Glutamatergic neuron (in vitro differentiated cells): Measurements from ENCODE around the gene WNT3. TPM values are rescaled to one million over a fixed set of nuclear protein-coding genes. Genes with fewer than 3 reads are reported as not detected.

Experiments used
- DNase-seq: peaks from one replicate; pipeline ENCODE4 v3.0.0; 2022
- H3K27ac Mint-ChIP-seq: one replicate; pipeline ENCODE4 v1.8.0; 2020; ENCODE audit warnings: mild to moderate bottlenecking, mixed read lengths, inconsistent platforms; ENCODE audit not compliant: unreplicated experiment
- H3K27me3 Mint-ChIP-seq: one replicate; pipeline ENCODE4 v1.8.0; 2020; ENCODE audit warnings: mild to moderate bottlenecking, moderate library complexity, mixed read lengths, inconsistent platforms; ENCODE audit not compliant: unreplicated experiment
- H3K36me3 Mint-ChIP-seq: one replicate; pipeline ENCODE4 v1.8.0; 2020; ENCODE audit warnings: mild to moderate bottlenecking, mixed read lengths, inconsistent platforms; ENCODE audit not compliant: unreplicated experiment
- H3K4me1 Mint-ChIP-seq: one replicate; pipeline ENCODE4 v1.8.0; 2020; ENCODE audit warnings: mild to moderate bottlenecking, low read depth, mixed read lengths, inconsistent platforms; ENCODE audit not compliant: unreplicated experiment
- H3K4me3 Mint-ChIP-seq: one replicate; pipeline ENCODE4 v1.8.0; 2020; ENCODE audit warnings: mild to moderate bottlenecking, mixed read lengths, inconsistent platforms; ENCODE audit not compliant: unreplicated experiment
- H3K9me3 Mint-ChIP-seq: one replicate; pipeline ENCODE4 v1.8.0; 2020; ENCODE audit warnings: mild to moderate bottlenecking, moderate library complexity, mixed read lengths, inconsistent platforms; ENCODE audit not compliant: unreplicated experiment
- total RNA-seq: library from RNA; stranded (reverse); fragmentation: NEBNext Ultra II Directional; extraction: Animal tissue kit (Norgen Biotek cat#: 25700); gene quantifications from one replicate; pipeline ENCODE4 v1.2.1, GENCODE V29; 2021; ENCODE audit not compliant: unreplicated experiment
- TF ChIP-seq, protein P1 (sequence below): fragments of 200-600 bp; sonication (generic); IDR thresholded peaks from one replicate; pipeline ENCODE4 v1.5.0; 2021; ENCODE audit not compliant: partially characterized antibody, unreplicated experiment

Gene WNT3
- total RNA-seq, 1 donor from 2014 or later: 1.7 TPM

DNA sequence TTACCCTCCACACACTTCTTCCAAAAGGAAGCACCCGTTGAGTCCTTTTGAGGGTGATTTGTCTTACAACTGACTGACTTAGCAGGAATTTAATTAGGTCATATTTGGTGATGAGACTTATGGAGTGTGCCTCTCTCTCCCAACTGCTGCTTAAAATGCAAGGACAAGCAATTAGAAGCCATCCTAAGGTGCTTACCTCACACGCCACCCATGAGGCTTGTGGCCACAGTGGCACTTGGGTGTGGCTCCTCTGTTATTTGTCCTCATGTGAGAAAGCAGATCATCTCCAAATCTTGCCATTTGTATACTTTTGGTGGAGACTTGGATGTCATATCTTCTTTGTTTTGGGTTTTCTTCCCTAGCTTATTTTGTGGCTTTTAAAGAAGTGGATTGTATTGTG is 61.6 kb downstream of the WNT3 start:
- no peaks in the 10 kb centered on the region for H3K4me1 Mint-ChIP-seq
- H3K27ac Mint-ChIP-seq: no peak overlapping the region
- H3K9me3 Mint-ChIP-seq: no peaks in the 10 kb centered on the region
- H3K27me3 Mint-ChIP-seq: no peaks in the 10 kb centered on the region
- DNase-seq: no peak
- no peaks in the 10 kb centered on the region for H3K36me3 Mint-ChIP-seq
- TF ChIP-seq, protein P1, sequence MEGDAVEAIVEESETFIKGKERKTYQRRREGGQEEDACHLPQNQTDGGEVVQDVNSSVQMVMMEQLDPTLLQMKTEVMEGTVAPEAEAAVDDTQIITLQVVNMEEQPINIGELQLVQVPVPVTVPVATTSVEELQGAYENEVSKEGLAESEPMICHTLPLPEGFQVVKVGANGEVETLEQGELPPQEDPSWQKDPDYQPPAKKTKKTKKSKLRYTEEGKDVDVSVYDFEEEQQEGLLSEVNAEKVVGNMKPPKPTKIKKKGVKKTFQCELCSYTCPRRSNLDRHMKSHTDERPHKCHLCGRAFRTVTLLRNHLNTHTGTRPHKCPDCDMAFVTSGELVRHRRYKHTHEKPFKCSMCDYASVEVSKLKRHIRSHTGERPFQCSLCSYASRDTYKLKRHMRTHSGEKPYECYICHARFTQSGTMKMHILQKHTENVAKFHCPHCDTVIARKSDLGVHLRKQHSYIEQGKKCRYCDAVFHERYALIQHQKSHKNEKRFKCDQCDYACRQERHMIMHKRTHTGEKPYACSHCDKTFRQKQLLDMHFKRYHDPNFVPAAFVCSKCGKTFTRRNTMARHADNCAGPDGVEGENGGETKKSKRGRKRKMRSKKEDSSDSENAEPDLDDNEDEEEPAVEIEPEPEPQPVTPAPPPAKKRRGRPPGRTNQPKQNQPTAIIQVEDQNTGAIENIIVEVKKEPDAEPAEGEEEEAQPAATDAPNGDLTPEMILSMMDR: no peak
- H3K4me3 Mint-ChIP-seq: no peak overlapping the region

DNA sequence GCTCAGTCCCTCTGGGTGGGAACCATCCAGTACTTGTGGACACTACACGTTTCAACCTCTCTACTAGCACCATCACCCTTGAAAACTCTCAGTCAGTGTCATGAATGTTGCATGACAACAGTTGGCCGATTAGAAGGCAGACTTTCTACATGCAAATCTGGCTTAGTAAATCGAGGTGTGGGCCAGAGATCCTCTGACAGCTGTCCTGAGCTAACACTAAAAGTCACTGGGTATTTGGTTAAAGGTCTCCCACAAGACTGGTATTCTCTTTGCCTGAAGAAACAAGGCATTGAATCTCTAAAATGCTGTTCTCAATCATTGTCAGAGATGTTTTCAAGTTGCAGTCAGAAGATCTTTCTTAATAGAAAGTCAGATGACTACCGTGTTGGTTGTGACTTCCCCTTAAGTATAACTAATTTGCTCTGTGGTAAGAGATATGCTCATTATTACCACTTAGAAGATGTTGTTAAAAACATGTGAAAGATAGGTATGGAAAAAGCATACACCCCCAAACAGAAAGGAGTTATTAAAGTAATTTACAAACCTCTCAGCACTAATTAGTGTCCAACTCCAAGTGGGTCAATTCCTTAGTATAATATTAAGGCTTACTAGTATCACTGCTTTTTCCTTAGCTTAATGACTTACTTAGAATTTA is 62.3 kb downstream of the WNT3 start:
- H3K9me3 Mint-ChIP-seq: no peaks in the 10 kb centered on the region
- DNase-seq: no peak
- no peaks in the 10 kb centered on the region for H3K36me3 Mint-ChIP-seq
- H3K4me3 Mint-ChIP-seq: no peak overlapping the region
- no peaks in the 10 kb centered on the region for H3K27me3 Mint-ChIP-seq
- TF ChIP-seq, protein P1: no peak
- H3K4me1 Mint-ChIP-seq: no peaks in the 10 kb centered on the region
- no peak overlapping the region for H3K27ac Mint-ChIP-seq

DNA sequence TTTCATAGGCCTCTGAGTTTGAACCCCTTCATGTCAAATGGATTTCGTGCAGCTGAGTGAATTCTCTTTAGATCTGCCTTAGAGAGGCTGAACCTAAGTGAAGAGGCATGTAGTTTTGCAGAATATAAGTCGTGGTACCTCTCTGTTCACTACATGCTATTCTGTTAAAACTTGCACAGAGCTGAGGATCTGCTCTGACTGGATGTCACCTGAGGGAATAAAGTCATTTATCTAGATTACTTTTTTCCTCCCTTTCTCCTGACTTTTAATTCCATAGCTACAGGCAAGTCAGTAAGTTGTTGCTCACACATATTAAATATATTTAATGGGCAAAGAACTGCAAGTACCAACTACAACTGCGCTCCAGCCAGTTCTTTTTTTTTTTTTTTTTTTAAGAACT is 64.7 kb downstream of the WNT3 start:
- Mint-ChIP-seq H3K27ac (no peak overlapping the region), H3K9me3 (no peaks in the 10 kb centered on the region), H3K4me1 (no peaks in the 10 kb centered on the region), H3K36me3 (no peaks in the 10 kb centered on the region), H3K27me3 (no peaks in the 10 kb centered on the region), H3K4me3 (no peak overlapping the region)
- DNase-seq: no peak
- TF ChIP-seq, protein P1: no peak

DNA sequence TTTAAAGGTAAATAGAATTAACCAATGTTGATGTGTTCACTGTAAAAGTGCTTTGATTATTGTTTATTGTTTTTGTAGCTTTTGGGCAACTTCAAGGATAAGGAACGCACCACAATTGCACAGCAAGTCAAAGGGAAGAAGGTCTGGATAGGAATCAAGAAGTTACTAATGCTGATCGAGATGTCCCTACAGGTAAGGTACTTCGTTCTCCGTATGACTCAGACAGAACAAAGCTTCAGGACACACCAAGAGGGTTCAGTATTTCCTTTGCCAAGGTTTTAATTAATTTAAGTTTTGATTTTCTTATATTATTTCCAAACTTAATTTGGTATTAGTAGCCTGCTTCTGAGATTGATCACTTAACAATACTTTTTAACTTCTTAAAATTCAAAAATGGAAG is 67.1 kb downstream of the WNT3 start:
- TF ChIP-seq, protein P1: no peak
- no peaks in the 10 kb centered on the region for H3K27me3 Mint-ChIP-seq
- H3K4me1 Mint-ChIP-seq: no peaks in the 10 kb centered on the region
- no peaks in the 10 kb centered on the region for H3K36me3 Mint-ChIP-seq
- no peak overlapping the region for H3K27ac Mint-ChIP-seq
- H3K4me3 Mint-ChIP-seq: no peak overlapping the region
- H3K9me3 Mint-ChIP-seq: no peaks in the 10 kb centered on the region
- DNase-seq: no peak

DNA sequence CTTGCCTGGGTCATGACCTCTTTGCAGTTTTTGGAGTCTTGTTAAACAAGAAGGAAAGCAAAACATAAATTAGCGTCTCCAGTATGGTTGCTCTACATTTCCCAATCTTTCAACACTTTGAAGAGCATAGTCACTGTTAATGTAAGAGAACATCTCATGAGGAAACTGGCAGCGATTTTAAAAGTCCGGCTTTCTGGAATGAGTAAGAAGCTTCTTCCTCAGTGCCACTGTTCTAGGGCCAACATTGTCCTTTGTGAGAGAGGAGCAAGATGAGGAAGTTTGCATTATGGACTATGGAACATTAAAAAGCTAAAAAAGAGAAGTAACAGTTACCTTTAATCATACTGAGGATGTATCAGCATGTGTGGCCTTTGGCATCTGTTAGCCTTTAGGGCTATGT is 73.1 kb downstream of the WNT3 start:
- no peaks in the 10 kb centered on the region for H3K27me3 Mint-ChIP-seq
- DNase-seq: no peak
- H3K4me1 Mint-ChIP-seq: no peaks in the 10 kb centered on the region
- H3K9me3 Mint-ChIP-seq: no peaks in the 10 kb centered on the region
- no peak overlapping the region for H3K4me3 Mint-ChIP-seq
- TF ChIP-seq, protein P1: no peak
- no peak overlapping the region for H3K27ac Mint-ChIP-seq
- H3K36me3 Mint-ChIP-seq: no peaks in the 10 kb centered on the region
